GM12873 (cell line): Measurements from ENCODE around the gene DCDC1.

ENCODE experiments used
- CTCF ChIP-seq: IDR thresholded peaks from 2 replicates; pipeline ENCODE4 v1.5.1; 2012; ENCODE audit warnings: low read depth, mild to moderate bottlenecking, moderate library complexity, low read length, control low read depth; ENCODE audit not compliant: insufficient read depth; ENCODE audit errors: missing control alignments

The DCDC1 gene

GRCh38 chr11:30916764-30917163 is 452.8 kb downstream of the DCDC1 start:
- no peak for TF ChIP-seq CTCF

- peak; percentile 64 for TF ChIP-seq CTCF
Observed at GRCh38 chr11:30914143-30914762, 455.3 kb downstream of the DCDC1 start.

- TF ChIP-seq CTCF: no peak
Observed at GRCh38 chr11:30911247-30911646, 458.3 kb downstream of the DCDC1 start.

GRCh38 chr11:30908857-30909256 is 460.7 kb downstream of the DCDC1 start:
- no peak for TF ChIP-seq CTCF

- no peak for TF ChIP-seq CTCF
Observed at GRCh38 chr11:30908272-30908671, 461.3 kb downstream of the DCDC1 start.

GRCh38 chr11:30902929-30903328 is 466.6 kb downstream of the DCDC1 start:
- no peak for TF ChIP-seq CTCF

GRCh38 chr11:30895046-30895445 is 474.5 kb downstream of the DCDC1 start:
- no peak for TF ChIP-seq CTCF
